HFF-Myc (cell line): ENCODE measurements around the gene PRCD.
"Not testable (repeated sequence)": the region's sequence is repeated elsewhere in the genome, so short reads cannot be mapped to it uniquely, and the experiment has no call there.

Source experiments
- DNase-seq: peaks from one replicate; pipeline ENCODE4 v3.0.0-alpha.2; 2011; ENCODE audit warnings: low read depth; ENCODE audit errors: extremely low read depth
- H3K4me3 ChIP-seq: replicated peaks from 2 replicates; pipeline ENCODE4 v1.5.1; 2011; ENCODE audit warnings: low read depth, mild to moderate bottlenecking, control low read depth, low read length
- TF ChIP-seq, protein P1 (sequence below): IDR thresholded peaks from 2 replicates; pipeline ENCODE4 v1.5.1; 2012; ENCODE audit warnings: mild to moderate bottlenecking, low read depth, low read length, control low read depth; ENCODE audit errors: missing control alignments

Gene PRCD

DNA sequence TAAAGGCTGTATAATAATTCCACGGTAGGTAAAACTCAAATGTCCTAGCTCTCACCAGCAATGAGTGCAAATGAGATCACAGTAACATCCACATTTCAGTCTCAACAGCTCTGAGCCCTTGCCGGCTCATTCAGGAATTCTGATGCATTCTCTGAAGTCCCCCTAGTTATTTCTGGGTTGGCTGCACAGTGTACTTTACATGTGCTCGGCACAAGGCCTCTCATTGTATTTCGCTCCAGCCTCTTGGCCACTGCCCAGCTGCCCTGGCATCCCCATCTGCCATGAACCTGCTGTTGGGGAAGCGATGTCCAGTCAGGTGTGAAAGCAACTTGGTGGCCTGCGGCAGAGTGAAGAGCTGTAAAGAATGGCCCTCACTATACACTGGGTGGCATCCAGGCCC lies 14.3 kb downstream of the PRCD start:
- H3K4me3 ChIP-seq: no peak overlapping the region
- DNase-seq: no peak
- TF ChIP-seq, protein P1, sequence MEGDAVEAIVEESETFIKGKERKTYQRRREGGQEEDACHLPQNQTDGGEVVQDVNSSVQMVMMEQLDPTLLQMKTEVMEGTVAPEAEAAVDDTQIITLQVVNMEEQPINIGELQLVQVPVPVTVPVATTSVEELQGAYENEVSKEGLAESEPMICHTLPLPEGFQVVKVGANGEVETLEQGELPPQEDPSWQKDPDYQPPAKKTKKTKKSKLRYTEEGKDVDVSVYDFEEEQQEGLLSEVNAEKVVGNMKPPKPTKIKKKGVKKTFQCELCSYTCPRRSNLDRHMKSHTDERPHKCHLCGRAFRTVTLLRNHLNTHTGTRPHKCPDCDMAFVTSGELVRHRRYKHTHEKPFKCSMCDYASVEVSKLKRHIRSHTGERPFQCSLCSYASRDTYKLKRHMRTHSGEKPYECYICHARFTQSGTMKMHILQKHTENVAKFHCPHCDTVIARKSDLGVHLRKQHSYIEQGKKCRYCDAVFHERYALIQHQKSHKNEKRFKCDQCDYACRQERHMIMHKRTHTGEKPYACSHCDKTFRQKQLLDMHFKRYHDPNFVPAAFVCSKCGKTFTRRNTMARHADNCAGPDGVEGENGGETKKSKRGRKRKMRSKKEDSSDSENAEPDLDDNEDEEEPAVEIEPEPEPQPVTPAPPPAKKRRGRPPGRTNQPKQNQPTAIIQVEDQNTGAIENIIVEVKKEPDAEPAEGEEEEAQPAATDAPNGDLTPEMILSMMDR: no peak

DNA sequence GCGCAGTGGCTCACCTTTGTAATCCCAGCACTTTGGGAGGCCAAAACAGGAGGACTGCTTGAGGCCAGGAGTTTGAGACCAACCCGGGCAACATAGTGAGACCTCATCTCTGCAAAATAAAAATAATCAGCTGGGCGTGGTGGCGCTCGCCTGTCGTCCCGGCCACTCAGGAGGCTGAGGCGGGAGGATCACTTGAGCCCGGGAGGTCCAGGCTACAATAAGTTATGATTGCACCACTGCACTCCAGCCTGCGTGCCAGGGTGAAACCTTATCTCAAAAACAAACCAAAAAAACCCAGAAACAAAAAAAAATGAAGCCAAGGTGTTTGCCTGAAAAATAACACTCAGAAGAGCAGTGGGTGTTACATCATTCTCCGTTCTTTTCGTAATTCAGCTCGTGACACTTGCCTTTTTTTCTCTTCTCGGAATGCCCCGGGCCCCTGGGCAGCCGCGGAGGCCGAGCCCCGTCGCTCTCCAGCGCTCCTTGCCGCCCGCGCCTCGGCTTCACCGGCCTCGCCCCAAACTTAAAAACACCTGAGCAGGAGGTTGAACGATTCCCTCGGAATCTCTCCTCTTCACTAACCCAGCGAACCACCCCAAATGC lies 17.0 kb downstream of the PRCD start:
- H3K4me3 ChIP-seq: peak overlapping the region; percentile 86
- TF ChIP-seq, protein P1: no peak
- DNase-seq: no peak

DNA sequence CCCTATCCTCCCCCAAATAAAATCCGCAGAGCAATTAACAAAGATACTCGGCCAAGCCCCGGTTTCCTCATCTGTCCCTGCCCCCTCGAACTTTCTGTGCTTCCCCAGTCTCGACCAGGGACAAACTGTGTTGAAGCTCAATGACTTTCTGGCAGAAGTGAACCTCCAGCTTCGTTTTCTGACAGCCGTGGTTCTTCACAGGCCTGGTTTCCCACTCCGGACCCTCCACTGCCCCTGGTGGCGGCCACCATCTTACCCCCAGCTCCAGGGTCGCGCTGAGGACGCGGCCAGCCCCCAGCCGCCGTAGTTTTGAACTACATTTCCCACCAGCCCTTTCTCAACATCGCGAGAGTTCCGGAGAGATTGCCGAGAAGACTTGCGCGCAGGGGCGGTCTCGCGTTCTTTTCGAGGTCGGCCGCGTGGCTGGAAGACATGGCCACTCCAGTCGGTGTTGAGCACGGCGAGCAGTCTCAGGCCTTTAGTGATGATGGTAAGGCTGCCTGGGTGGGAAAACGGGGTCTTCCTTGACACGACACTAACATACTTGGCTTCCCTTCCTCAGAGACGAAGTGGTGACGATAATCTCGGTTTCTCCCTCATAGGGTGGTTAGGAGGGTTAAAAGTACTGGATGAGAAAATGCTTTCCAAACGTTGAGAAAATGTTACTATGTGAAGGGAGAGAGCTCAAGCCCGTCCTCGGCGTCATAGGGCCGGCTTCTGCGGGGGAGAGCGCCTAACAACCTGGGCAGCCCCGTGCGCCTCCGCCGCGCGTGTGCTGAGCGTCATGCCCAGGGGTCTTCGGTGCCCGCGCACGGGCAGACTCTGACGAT lies 17.7 kb downstream of the PRCD start:
- DNase-seq: peak; percentile 93
- peak overlapping the region; percentile 86 for H3K4me3 ChIP-seq
- TF ChIP-seq, protein P1: peak; percentile 64

DNA sequence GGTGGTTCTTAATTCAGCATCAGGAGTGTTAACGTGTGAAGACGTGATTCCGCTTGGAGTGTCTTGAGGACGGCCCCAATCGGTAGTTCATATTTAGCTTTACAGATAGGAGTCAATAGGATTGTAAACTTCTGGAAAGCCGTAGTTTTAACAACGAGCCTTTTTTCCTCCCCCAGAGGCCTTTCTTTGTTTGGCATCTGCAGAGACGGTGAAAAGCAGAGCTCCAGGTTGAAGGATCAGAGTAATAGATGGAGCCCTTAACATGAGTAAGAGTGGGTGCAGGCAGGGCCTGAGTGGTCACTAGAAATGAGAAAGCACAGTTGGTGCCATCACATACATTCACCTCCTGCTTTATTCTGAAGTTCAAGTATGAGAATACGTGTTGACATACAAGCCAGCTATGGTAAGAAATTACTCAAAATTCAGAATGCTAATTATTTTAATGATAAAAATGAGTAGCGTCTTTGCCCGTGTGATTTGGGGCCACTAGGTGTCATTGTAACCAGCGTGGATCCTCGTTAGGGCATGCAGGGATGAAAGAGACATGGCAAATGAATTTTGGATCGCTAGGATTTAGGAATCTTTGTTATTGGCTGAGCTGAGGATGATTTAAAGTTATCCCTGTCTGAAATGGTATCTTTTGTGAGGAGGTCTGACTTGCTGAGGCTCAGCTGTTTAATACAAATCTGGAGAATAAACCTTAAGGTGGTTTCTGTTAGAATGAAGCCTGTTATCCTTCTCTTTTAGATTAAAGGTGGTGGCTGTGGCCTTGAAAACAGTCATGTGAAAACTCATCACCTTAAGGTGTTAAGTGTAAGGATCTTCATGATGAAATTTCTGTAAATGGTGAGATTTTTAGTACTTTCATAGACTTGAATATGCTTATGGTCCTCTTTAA lies 18.6 kb downstream of the PRCD start:
- peak overlapping the region; percentile 86 for H3K4me3 ChIP-seq
- no peak for DNase-seq
- TF ChIP-seq, protein P1: no peak

DNA sequence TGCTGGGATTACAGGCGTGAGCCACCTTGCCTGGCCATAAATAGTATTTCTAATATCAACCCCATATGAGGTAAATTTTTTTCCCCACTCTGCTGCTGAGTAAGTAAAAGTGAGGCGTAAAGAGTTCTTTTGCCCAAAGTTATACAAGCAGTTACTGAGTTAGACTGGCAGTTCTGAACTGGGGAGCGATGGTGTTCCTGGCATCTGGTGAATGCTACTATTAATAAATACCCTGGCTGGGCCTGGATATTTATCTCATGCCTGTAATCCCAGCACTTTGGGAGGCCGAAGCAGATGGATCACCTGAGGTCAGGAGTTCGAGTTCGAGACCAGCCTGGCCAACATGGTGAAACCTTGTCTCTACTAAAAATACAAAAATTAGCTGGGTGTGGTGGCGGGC lies 19.6 kb downstream of the PRCD start:
- H3K4me3 ChIP-seq: peak overlapping the region; percentile 86
- not testable (repeated sequence) for DNase-seq

DNA sequence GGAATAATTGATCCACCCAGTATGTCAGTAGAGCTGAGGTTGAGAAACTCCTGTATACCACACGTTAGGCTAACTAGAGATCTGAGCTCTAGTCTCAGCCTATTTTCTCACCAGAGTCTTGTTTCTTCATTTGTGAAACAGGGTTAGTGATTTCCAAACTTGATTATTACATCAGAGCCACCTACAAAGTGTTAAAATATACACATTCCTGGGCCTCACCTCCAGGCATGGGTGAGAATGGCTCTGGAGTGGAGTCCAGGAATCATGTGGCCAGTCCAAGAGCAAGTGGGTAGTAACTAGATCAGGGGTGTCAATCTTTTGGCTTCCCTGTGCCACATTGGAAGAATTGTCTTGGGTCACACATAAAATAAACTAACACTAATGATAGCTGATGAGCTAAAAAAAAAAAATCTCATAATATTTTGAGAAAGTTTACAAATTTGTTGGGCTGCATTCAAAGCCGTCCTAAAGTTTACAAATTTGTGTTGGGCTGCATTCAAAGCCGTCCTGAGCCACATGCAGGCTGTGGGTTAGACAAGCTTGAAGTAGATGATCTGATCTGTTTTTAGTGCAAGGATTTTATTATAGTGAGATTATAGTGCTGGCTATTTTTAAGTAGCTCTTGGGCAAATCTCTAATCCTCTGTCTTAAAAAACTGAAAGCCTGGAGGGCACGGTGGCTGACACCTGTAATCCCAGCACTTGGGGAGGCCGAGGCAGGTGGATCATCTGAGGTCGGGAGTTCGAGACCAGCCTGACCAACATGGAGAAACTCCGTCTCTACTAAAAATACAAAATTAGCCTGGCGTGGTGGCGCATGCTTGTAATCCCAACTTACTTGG lies 20.4 kb downstream of the PRCD start:
- H3K4me3 ChIP-seq: peak overlapping the region; percentile 86
- DNase-seq: no peak
- TF ChIP-seq, protein P1: no peak
